GM21390 (cell line): ENCODE measurements around the gene GRIK4.

ENCODE experiments used
- ATAC-seq: cut with Tn5 transposase; IDR thresholded peaks from one replicate; pipeline ENCODE4 v1.9.1; 2021; ENCODE audit not compliant: unreplicated experiment

Gene GRIK4

DNA sequence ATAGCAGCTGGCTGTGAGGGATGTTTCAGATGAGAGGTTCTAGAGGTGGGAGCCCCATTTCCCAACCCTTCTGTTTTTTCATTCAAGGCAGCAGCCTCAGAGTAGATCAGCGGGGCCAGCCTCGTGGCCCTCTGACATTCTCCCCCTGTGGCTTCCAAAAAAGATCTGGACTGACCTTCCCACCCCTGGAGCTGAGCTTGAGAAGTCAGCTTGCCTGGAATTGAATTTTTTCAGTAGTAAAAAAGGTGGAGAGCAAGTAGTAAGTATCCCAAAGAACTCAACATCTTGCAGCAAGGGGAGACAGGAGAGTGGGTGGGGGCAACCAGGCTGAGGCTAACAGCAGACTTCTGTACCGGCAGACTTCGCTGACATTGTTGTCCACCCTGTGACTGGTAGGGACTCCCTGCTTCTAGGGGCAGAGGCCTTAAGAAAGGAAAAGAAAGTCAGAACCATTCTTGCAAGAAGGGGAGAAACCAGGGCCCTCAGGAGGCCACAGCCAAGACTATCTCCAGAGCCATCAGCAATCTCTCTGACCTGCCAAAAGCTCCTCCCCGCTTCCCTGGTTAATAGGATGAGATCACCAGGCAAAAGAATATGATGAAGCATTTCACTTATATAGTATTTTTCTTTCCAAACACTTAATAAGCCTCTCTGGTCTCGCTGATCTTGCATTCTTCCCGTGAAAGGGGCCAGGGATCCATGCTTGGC lies 2.0 kb upstream of the GRIK4 start:
- ATAC-seq, result no peak

DNA sequence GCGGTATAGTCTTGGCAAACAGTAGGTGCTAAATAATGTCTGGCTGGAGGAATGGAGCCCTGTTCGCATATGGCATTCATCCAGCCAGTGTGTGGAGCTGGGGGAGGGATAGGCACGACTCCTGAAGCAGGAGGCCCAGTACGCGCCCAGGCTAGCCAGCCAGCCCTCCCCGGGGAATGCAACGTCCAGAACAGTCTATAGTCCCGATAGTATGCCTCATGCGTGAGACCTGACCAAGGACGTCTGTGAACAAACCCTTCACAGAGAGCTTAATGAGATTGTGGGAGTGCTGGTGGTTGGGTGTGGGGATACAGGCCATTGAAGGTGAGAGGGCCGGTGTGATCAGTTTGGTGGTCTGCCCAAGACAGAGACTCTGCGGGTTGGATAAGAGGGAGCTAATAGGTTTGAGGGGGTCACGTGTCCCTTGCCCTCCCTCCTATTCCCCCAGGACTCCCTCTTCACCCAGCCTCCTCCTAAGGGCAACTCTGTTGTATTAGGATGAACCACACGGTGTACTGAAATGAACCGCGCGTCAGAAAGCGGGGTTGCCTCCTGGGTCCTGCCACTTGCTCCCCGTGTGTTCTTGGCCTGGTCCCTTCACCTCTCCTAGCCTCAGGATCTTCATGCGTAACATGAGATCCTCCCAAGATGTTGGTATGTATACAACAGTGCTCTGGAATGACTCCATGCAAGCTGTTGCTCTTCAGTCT lies 987 bp upstream of the GRIK4 start:
- ATAC-seq, result no peak

DNA sequence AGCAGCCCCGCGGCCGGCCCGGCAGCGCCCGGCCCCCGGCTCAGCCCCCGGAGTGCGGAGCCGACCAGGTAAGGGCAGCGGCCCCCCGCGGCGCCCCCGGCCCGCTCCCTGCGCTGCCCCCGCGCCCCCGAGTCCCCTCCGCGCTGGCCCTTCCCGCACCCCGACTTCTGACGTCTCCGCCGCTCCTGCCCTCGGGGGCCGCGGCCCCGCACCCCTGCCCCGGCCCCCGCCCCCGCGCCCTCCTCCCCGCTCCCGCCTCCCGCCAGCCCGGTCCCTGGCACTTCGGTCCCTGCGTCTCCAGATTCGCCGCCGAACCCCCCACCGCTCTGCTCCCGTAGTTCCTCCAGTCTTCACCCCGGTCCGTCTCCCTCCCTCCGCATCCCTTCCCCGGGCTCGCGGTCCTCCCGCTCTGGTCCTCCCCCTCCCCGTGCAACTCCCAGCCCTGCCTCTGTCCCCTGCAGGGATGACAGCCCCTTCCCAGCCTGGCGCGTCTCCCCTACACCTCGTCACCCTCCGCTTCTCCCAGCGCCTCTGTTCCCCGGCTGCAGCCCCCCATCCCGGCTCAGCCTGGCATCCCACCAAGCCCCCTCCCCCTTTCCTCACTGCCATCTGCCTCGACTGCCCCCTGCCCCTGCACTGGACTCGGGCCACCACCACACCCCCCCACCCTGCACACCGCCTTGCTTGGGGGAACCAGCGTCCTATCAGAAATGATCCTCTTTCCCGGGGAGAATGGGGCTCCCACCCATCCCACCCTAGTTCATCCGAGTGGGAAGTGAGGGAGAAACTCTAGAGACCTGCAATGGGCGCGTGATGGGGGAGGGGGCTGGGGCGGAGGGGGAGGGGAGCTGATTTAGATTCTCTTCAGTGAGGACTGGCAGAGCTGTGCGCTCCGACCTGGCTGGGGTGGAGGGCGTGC lies 531 bp downstream of the GRIK4 start:
- no peak for ATAC-seq

DNA sequence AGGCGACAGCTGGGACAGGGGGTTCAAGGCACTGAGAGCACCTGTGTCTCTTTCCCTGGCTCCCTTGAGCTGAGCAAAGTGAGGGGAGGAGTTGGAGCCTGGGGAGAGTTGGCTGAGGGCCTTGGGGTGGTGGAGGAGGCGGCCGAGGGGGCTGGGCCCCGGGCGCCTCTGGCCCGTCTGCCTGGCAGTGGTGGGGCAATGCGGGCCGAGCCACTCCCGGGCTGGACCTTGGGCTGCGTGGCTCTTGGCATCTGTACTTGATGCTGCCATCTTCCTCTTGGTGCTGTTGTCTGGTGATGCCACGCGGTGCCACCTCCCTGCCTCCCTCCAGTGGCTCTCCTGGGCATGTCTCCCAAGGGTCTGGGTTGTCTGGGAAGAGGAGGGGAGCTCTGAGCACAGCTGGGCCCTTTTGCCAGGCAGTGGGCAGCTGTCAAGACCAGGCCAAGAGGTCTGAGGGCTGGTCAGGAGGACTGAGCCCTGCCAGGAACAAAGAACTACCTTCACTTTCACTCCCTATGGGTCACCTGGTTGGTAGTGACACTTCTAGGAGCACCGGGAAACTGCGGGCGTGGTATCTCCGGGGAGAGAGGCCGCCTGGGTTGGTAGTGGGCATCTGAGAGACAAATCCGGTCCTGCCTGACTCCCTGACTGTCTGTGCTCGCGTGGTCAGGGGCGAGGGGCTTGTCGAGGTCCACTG lies 1.3 kb downstream of the GRIK4 start:
- ATAC-seq, result no peak

DNA sequence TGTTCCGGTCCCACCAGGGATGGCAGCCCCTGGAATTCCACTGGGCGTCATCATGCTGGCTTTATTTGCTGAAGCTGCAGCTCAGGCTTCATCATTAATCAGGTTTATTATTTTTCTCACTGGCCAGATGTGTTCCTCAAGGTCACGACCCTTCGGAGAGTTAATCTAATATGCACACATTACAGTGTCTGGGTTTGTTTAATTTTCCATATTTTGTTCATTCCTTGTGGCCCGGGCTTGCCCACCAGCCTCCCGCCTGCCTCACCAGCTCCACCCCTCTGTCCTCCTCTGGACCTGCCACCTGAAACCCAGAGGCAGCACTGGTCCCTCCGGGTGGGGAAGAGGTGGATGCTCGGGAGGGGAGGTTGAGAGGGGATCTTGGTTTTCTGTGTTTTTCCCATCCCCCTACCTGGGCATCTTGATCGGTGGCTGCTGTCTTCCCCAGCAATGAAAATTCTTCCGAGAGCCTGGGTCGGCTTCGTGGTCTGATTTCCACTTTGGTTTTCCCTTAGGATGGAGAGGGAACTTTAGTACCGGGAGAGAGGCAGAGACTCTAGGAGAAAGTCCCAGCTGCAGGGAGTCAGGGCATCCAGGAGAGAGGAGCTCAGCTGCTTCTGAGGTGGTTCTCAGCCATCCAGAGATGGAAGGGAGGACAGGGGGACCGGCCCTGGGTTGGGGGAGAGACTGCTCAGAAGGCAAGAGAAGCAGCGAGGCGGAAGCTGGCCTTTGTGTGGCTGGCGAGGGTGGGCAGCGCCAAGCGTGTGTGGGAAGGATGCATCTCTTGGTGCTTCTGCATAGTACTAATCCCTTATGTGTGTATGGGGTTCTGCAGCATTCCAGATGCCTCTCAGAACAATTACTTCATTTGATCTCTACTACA lies 2.1 kb downstream of the GRIK4 start:
- ATAC-seq, result no peak

DNA sequence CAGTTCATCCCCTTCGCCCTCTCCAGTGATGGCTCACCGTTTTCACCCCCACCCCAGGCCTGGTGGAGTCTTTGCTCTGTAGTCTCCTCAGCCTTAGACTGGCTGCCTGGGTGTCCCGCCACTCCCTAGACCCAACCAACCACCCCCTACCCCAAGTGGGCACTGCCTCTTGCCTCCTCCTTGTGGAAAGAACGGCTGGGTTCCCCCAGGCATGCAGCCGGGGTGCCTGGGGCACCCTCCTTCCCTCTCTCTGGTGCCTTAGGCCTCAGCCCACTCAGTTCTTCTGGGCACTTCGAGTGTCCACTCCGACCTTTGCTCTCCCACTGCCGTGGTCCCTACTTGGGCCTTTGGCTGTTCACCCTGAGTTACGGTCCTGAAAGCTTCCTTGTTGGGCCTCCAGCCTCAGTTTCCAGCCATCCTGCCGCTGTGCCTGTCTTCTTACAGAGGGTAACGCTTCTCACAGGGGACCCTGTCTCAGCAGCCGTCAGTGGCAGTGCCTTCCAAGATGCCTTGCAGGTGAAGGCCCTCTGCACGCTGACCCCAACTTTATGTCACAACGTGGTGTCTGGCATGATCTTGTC lies 3.1 kb downstream of the GRIK4 start:
- no peak for ATAC-seq

DNA sequence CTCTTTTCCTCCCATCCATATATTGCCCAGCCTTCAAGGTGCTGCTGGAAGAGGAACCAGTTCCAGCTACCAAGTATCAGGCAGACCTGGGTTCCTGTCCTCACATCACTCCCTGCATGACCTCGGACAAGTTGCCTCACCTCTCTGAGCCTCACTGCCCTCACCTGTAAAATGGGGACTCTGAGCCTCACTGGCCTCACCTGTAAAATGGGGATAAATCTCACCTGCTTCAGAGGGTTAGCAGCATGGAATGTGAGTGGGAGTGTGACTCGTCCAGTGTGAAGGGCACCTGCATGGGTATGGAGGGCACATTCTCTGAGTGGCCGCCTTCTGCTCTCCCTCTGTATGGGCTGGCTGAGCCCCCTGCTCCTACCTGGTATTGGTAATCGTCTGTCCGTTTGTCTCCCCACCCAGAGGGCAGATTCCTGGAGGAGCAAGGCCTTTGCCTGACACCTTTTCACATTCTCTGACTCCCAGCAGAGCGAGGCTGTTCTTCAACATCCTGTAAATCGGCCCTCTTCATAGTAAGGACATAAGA lies 3.7 kb downstream of the GRIK4 start:
- ATAC-seq, result no peak

DNA sequence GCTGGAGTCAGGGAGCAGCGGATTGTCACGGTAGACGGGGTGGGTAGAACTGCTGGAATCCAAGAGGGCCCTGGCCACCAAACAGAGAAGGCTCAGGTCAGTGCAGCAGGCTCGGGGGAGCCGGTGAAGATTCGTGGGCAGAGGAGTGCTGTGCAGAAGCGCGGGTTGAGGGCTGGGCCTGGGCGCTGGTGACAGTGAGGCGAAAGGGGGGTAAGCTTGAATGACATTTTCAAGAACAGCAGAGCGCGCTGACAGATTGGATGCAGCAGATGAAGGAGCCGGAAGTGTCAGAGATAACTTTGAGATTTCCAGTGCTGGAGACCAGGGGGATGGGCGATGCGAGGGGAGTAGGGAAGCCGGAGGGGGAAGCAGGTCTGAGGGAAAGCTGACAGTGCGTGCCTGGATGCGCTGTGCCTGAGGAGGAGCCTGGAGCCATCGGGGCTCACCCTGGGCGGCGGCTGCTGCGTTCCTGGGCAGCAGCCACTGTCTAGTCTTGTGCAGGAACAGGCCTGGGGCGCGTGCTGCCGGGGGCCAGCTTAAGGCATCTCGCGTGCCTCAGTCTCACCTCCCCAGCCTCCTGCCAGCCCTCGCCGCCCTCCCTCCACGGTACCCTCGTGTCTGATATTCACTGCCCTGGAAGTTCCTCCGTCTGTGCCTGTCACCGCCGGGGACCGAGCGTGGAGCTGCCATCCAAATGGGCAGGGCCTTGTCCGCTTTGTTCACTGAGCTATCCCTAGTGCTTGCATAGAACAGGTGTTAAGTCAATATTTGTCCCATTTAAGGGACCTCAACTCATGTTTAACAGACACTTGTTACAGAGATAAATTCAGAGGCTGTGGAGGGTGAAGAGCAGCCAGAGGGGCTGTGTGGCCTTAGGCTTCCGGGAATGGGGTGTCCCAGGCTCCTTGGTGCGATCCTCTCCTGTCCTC lies 5.2 kb downstream of the GRIK4 start:
- no peak for ATAC-seq

DNA sequence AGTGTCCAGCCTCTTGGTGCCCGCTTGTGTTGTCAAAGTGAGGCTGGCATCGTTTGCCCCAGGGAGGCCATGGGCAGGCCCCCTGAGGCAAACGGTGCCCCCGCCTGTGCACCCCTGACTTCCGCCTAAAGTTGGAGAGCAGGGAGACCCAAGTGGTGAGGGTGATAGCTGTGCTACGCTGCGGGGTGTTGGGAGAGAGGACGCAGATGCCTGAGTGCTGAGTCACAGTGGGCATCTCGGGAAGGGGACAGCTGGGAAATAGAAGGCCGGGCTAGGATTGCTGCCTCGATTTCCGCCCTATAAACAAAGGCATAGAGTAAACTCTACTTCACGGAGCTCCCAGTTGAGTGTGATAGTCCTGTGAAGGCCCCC lies 5.8 kb downstream of the GRIK4 start:
- ATAC-seq, result no peak

DNA sequence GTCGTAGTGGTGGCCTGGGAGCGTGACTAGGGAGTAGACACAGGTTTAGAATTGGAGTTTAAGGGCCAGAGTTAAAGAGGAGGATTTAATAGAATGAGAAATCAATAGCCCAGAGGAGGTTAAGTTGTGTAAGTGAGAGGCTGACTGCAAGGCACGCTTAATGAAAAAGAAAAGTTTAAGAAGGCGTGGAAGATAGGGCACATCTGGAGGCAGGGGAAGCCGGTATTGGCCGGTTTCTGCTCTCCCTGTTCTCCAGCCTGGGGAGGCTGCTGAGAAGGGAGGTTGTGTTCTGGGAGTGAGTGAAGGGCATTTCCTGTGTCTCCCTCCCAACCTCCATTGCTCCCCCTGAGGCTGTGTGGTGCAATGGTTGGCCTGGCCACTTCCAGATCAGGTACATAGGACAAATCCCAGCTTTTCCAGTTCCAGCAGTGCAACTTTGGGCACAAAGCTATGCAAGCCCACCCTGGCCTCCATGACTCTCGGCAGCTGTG lies 6.3 kb downstream of the GRIK4 start:
- ATAC-seq, result no peak

DNA sequence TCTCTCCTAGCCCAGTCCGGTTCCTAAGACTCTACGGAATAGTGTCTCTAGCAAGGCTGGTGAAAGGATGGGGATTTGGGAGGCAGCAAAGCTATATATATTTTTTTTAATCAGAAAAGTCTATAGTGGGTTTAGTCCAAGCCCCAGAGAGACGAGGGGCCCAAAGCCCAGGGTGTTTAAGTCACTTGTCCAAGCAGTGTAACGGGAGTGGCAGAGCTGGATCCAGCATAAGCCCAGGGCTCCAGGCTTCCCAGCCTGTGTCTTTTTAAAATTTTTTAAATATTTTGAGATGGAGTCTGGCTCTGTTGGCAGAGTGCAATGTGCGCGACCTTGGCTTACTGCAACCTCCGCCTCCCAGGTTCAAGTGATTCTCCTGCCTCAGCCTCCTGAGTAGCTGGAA lies 6.8 kb downstream of the GRIK4 start:
- no peak for ATAC-seq

DNA sequence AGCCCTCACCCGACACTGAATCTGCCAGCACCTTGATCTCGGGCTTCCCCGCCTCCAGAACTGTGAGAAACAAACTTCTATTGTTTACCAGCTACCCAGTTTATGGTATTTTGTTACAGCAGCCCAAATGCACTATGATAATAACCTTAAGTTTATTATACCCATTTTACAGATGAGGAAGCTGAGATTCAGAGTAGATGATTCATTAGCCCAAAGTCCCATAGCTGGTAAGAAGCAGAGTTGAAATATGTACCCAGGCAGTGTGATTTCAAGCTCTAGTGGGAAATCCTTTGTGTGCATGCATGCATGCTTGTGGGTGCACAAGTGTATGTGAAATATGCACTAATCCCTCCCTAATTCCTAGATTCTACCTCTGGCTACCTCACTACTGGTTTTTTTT lies 7.9 kb downstream of the GRIK4 start:
- no peak for ATAC-seq

DNA sequence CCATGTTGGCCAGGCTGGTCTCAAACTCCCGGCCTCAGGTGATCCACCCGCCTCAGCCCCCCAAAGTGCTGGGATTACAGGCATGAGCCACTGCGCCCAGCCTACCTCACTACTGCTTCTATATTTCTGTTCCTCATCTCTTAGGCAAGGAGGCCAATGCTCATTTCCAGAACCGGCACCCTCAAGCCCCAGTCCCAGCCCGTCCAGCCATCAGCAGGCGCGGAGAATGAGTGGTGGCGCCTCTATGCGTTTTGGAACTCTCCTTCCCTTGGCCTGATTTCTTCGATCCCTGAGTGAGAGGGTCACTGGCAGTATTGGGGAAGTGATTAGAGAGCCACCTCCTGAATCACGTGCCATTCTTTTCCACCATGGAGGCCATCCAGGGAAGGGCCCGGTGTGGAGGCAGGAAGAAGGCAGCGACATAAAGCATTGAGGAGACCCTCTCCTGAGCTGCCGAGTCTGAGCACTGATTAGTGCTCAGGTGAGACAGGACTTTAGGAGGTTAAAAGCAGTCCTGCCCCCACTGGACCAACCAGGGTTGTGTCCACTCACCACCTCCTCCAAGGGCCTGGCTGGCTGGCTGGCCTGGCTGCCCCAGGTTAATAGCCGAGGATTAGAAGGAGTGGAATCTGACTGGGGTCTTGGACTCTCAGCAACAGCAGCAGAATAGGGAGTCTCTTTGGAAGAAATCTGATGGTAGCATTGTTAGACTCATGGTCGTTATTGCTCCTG lies 8.7 kb downstream of the GRIK4 start:
- no peak for ATAC-seq

DNA sequence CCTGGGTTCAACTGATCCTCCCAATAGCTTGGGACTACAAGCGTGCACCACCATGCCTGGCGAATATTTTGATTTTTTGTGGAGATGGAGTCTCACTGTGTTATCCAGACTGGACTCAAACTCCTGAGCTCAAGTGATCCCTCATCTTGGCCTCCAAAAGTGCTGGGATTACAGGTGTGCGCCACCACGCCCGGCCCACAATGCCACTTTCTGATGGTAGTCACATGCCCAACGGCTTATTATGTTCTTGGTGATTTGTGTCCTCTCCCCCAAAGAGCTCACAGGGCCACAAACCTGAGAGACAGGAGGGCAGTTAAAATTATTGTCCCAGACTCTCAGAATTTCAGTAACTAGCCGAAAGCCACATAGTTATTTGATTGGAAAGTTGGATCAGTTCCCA lies 9.6 kb downstream of the GRIK4 start:
- ATAC-seq, result no peak

DNA sequence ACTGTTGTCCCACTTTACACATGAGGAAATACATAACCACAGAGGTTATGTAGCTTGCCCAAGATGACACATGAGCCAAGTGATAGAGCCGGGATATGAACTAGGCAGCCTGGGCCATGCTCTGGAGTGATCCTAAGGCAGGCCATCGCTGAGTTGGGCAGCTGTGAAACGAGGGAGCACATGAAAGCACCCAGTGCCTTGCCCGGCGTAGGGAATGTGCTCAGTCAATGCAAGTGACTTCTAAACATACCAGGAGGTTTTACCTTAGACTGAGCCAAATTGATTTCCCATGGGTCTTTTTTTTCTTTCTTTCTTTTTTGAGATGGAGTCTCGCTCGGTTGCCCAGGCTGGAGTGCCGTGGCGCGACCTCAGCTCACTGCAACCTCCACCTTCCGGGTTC lies 10.5 kb downstream of the GRIK4 start:
- ATAC-seq, result no peak

DNA sequence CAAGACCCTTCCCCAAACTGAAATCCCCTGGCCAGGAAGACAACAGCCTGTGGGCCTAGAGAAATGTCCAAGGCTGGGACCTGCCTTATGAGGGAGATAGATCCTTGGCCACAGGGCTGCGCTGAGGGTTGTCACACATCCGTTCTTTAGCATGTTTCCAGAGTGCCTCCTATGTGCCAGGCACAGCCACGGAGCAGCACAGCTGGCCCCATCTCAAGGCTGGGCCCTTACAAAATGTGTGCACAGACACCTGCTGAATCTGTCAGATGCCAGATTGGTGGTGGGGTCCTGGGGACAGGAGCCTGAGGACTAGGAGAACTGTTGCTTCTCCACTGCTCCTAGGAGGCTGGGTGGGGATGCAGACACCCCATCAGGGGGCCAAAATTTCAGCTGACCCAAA lies 11.2 kb downstream of the GRIK4 start:
- no peak for ATAC-seq

DNA sequence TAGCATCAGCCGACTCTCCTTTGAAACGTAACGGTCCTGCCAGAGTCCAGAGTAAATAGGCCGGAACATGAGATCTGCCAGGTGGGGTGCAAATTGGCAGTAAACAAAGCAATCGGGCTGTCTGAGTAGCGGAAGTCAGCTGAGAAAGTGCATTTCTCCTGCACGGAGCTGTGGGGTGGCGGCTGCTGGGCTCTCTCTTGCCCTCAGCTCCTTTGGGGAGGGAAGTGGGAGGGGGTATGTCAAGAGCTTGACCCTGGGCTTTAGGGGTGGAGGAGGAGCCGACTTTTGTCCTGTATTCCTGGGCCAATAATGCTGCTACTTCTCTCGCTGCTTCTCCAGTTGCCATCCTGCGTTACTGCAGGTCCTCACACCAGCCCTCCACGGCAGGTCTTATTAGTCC lies 11.6 kb downstream of the GRIK4 start:
- ATAC-seq, result no peak
